Measurements from ENCODE around the gene EML2.
"Not testable (repeated sequence)": the region's sequence is repeated elsewhere in the genome, so short reads cannot be mapped to it uniquely, and the experiment has no call there.

The EML2 gene

GRCh38 chr19:45638930-45639729 lies at the start of gene EML2:
EML2 (minus strand) TSS chr19:45639397; CDS start chr19:45639376, 21 bp downstream.
- DNase-seq, result peak; percentile 65 to 69

GRCh38 chr19:45687599-45687998 lies 48.4 kb upstream of the EML2 start:
- DNase-seq, result no peak

- DNase-seq, result not testable (repeated sequence)
These were observed 45.8 kb upstream of the EML2 start for GRCh38 chr19:45685045-45685444.

GRCh38 chr19:45682908-45683307 lies 43.7 kb upstream of the EML2 start:
- DNase-seq, result no peak

- no peak for DNase-seq
These were observed 42.9 kb upstream of the EML2 start for GRCh38 chr19:45682117-45682516.

- DNase-seq, result peak; percentile 84 to 90
These were observed 42.3 kb upstream of the EML2 start for GRCh38 chr19:45681391-45682015.

- peak; percentile 89 to 92 for DNase-seq
These were observed 38.4 kb upstream of the EML2 start for GRCh38 chr19:45677351-45678230.

GRCh38 chr19:45676851-45677263 lies 37.7 kb upstream of the EML2 start:
- peak; percentile 48 to 54 for DNase-seq

GRCh38 chr19:45674946-45675345 lies 35.7 kb upstream of the EML2 start:
- DNase-seq, result no peak

- peak; percentile 72 to 78 for DNase-seq
These were observed 31.7 kb upstream of the EML2 start for GRCh38 chr19:45670670-45671453.

GRCh38 chr19:45668342-45668871 lies 29.2 kb upstream of the EML2 start:
- peak; percentile 34 to 55 for DNase-seq

GRCh38 chr19:45667620-45668341 lies 28.6 kb upstream of the EML2 start, which contains the start of gene GIPR:
GIPR (plus strand) TSS chr19:45668221; CDS start chr19:45669521, 1,300 bp downstream.
- DNase-seq, result peak; percentile 80 to 84

GRCh38 chr19:45664575-45664974 lies 25.4 kb upstream of the EML2 start:
- no peak for DNase-seq

GRCh38 chr19:45663800-45664199 lies 24.6 kb upstream of the EML2 start:
- DNase-seq, result no peak

- no peak for DNase-seq
These were observed 21.4 kb upstream of the EML2 start for GRCh38 chr19:45660636-45661035.

GRCh38 chr19:45659096-45659729 lies 20.0 kb upstream of the EML2 start:
- no peak for DNase-seq

- DNase-seq, result no peak
These were observed 18.4 kb upstream of the EML2 start for GRCh38 chr19:45657520-45658167.

GRCh38 chr19:45655073-45655472 lies 15.9 kb upstream of the EML2 start:
- DNase-seq, result no peak

- DNase-seq, result no peak
These were observed 14.4 kb upstream of the EML2 start for GRCh38 chr19:45653634-45654033.

GRCh38 chr19:45650722-45651121 lies 11.5 kb upstream of the EML2 start:
- no peak for DNase-seq
